ENCODE data around the gene LPAR2. TPM values are rescaled to one million over a fixed set of nuclear protein-coding genes. Genes with fewer than 3 reads are reported as not detected.

LPAR2 gene
- total and polyA plus RNA-seq, 10 of the 15 experiments (the other 5 are each of a cell fraction or from before 2014, with no cell fraction given) = 0.98 to 23.8 (median 10.2) TPM

- TF ChIP-seq E4F1 (IDR thresholded peaks at IDR 0.05; ENCODE audit: borderline replicate concordance, partially characterized antibody) = peak; percentile 88
- TF ChIP-seq MYC (IDR thresholded peaks at IDR 0.05; ENCODE audit: insufficient read depth, insufficient read length, insufficient replicate concordance, low read length, severe bottlenecking) = peak; percentile 62
- TF ChIP-seq RUNX3 (IDR thresholded peaks at IDR 0.05; ENCODE audit: low read length) = peak; percentile 39; the same call in 1 of the 2 replicates
- peak; percentile 73; the same call in 1 of the 2 replicates for TF ChIP-seq STAT1 (conservative IDR thresholded peaks at IDR 0.05)
- TF ChIP-seq WRNIP1 (IDR thresholded peaks at IDR 0.05; ENCODE audit: borderline replicate concordance, low read depth, low read length) = no peak
- peak; percentile 78 for TF ChIP-seq CREM (IDR thresholded peaks at IDR 0.05; ENCODE audit: low read depth)
- TF ChIP-seq GABPA (IDR thresholded peaks at IDR 0.05; ENCODE audit: low read depth) = peak; percentile 95
- peak; percentile 96 for TF ChIP-seq ZBTB40 (IDR thresholded peaks at IDR 0.05; ENCODE audit: borderline replicate concordance)
- peak; percentile 88 for TF ChIP-seq ASH2L (IDR thresholded peaks at IDR 0.05; ENCODE audit: borderline replicate concordance, low read depth)
- no peak for TF ChIP-seq STAT3 (IDR thresholded peaks at IDR 0.05; ENCODE audit: low read depth, low read length)
- peak; percentile 93 for TF ChIP-seq MXI1 (IDR thresholded peaks at IDR 0.05; ENCODE audit: low read depth, low read length)
- TF ChIP-seq BCL11A (IDR thresholded peaks at IDR 0.05; ENCODE audit: low read depth, low read length) = no peak
- no peak for TF ChIP-seq JUNB (IDR thresholded peaks at IDR 0.05)
- TF ChIP-seq SRF (IDR thresholded peaks at IDR 0.05; ENCODE audit: low read depth in 2 of 2, low read length in 2 of 2) = 0 out of 4 replicates have a peak, but pooled peaks of 1 of the 2 experiments have one; percentile 38
- no peak for TF ChIP-seq RAD21 (IDR thresholded peaks at IDR 0.05; ENCODE audit: insufficient read depth, low read depth, low read length)
- no peak for TF ChIP-seq KAT2A (conservative IDR thresholded peaks at IDR 0.05; ENCODE audit: control insufficient read depth, low read depth, low read length)
- peak; percentile 81 for TF ChIP-seq ZNF384 (IDR thresholded peaks at IDR 0.05; ENCODE audit: borderline replicate concordance, low read depth, low read length)
- no peak for TF ChIP-seq FOXK2 (IDR thresholded peaks at IDR 0.05)
- peak; percentile 80 for TF ChIP-seq BACH1 (IDR thresholded peaks at IDR 0.05; ENCODE audit: borderline replicate concordance)
- 0 out of 2 replicates have a peak, but pooled peaks have one; percentile 18 for TF ChIP-seq RFX5 (IDR thresholded peaks at IDR 0.05; ENCODE audit: low read depth, low read length)
- peak; percentile 81 for TF ChIP-seq SIN3A (IDR thresholded peaks at IDR 0.05; ENCODE audit: low read depth, low read length)
- 0 out of 2 replicates have a peak, but pooled peaks have one; percentile 5 for TF ChIP-seq IRF4 (IDR thresholded peaks at IDR 0.05; ENCODE audit: low read depth, low read length)
- TF ChIP-seq YY1 (IDR thresholded peaks at IDR 0.05; ENCODE audit: low read depth, low read length) = peak; percentile 100
- 0 out of 2 replicates have a peak, but pooled peaks have one; percentile 60 for TF ChIP-seq SMAD5 (IDR thresholded peaks at IDR 0.05; ENCODE audit: low read depth)
- no peak for TF ChIP-seq ZBED1 (IDR thresholded peaks at IDR 0.05; ENCODE audit: borderline replicate concordance)
Observed at GRCh38 chr19:19663256-19664120, 35.5 kb upstream of the LPAR2 start, which contains the start of gene ATP13A1 (continued).

Measured in GM12878 (cell line).